ENCODE data around the gene RNF148.

DNA sequence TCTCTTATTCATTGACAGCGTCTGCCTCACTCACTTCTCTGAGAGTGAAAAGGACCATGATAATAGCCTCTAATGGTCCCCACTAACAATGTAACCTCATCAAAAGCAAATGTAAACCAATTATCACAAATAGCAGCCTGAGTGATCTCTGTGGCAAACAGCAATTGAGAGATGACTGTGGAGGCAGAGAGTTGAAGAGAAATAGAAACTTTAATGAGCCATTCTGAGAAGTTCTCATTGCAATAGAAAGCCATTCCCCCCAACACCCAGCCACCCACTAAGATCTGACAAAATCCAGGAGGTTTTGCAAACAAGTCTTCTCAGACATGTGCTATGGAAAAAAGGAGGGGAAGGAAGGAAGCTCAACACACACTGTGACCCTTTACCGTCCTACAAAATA is 44.2 kb upstream of the RNF148 start:
- TF ChIP-seq, protein P1, sequence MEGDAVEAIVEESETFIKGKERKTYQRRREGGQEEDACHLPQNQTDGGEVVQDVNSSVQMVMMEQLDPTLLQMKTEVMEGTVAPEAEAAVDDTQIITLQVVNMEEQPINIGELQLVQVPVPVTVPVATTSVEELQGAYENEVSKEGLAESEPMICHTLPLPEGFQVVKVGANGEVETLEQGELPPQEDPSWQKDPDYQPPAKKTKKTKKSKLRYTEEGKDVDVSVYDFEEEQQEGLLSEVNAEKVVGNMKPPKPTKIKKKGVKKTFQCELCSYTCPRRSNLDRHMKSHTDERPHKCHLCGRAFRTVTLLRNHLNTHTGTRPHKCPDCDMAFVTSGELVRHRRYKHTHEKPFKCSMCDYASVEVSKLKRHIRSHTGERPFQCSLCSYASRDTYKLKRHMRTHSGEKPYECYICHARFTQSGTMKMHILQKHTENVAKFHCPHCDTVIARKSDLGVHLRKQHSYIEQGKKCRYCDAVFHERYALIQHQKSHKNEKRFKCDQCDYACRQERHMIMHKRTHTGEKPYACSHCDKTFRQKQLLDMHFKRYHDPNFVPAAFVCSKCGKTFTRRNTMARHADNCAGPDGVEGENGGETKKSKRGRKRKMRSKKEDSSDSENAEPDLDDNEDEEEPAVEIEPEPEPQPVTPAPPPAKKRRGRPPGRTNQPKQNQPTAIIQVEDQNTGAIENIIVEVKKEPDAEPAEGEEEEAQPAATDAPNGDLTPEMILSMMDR (IDR thresholded peaks at IDR 0.05; ENCODE audit: insufficient read depth, low read length, poor library complexity, severe bottlenecking): no peak
- no peak for TF ChIP-seq EZH2phosphoT487 (conservative IDR thresholded peaks at IDR 0.05; ENCODE audit: low read length)

All from SU-DHL-6 (cell line).